Sigmoid colon (tissue), 7 donors: ENCODE measurements around the gene RCOR1. TPM values are rescaled to one million over a fixed set of nuclear protein-coding genes. Genes with fewer than 3 reads are reported as not detected.

Experiments
- DNase-seq: peaks from one replicate; pipeline ENCODE4 v3.0.0-alpha.2; 2019
- H3K27ac ChIP-seq, 4 donors: fragments of 200-600 bp; sonication (generic); one replicate each; pipeline ENCODE4 v1.5.1; 2016 to 2019; ENCODE audit warnings: mild to moderate bottlenecking in 1 of 4
- H3K27me3 ChIP-seq, 3 donors: fragments of 200-600 bp; sonication (generic); one replicate each; pipeline ENCODE4 v1.5.1; 2019; ENCODE audit warnings: mild to moderate bottlenecking in 1 of 3
- H3K36me3 ChIP-seq, 4 donors: fragments of 200-600 bp; sonication (generic); one replicate each; pipeline ENCODE4 v1.5.1; 2016 to 2019
- H3K4me1 ChIP-seq, 4 donors: fragments of 200-600 bp; sonication (generic); one replicate each; pipeline ENCODE4 v1.5.1; 2017 to 2019
- H3K4me3 ChIP-seq, 4 donors: fragments of 200-600 bp; sonication (generic); one replicate each; pipeline ENCODE4 v1.5.1; 2017 to 2019; ENCODE audit warnings: mild to moderate bottlenecking in 2 of 4, moderate library complexity in 1 of 4
- H3K9me3 ChIP-seq, 4 donors: fragments of 200-600 bp in 3 of 4; sonication (generic) in 3 of 4; one replicate each; pipeline versions ENCODE4 v1.5.1 to v1.6.1; 2013 to 2019
- CTCF ChIP-seq, 4 experiments: fragments of 450-650 bp in 3 of 4; fragments of 200-600 bp in 1 of 4; IDR thresholded peaks; one replicate each; pipeline ENCODE4 v1.5.1; 2016 to 2019; ENCODE audit warnings: antibody characterized with exemption in 4 of 4, mild to moderate bottlenecking in 3 of 4, moderate library complexity in 2 of 4
- EP300 ChIP-seq, 4 donors: sonication (generic); formaldehyde crosslinking; IDR thresholded peaks; one replicate each; pipeline ENCODE4 v1.6.1; 2017; ENCODE audit warnings: antibody characterized with exemption in 4 of 4
- POLR2A ChIP-seq, 2 donors: fragments of 450-650 bp; IDR thresholded peaks; one replicate each; pipeline ENCODE4 v1.6.1; 2016; ENCODE audit warnings: antibody characterized with exemption in 2 of 2, mild to moderate bottlenecking in 2 of 2, moderate library complexity in 2 of 2
- POLR2AphosphoS5 ChIP-seq, 4 donors: sonication (generic); formaldehyde crosslinking; IDR thresholded peaks; one replicate each; pipeline ENCODE4 v1.6.1; 2017; ENCODE audit warnings: antibody characterized with exemption in 4 of 4
- WGBS, 2 donors: extraction: QIAGEN DNeasy Blood & Tissue Kit; methylation state at CpG; one replicate each; pipeline ENCODE4 v1.1.7; 2013; 5-methylcytosine and 5-hydroxymethylcytosine counted together
- intact Hi-C: fragments of 100-400 bp; cut with DNase I; formaldehyde crosslinking; loops from one replicate; pipeline ENCODE4 v1.15.1; 2023
- polyA plus RNA-seq, 3 donors: library from polyadenylated mRNA; stranded (reverse); fragments of 200-250 nt; gene quantifications; one replicate each; pipeline ENCODE4 v1.2.3, GENCODE V29; 2013
- total RNA-seq, 4 donors: library from RNA; depleted of rRNA; stranded (reverse); fragments of >200 nt; gene quantifications; one replicate each; pipeline ENCODE4 v1.1.0, GENCODE V29; 2016
- donor health status: healthy with polysubstance abuse.
- donor health status: Bipolar disorder and iron deficiency.
- donor health status: healthy.

RCOR1 gene
- total and polyA plus RNA-seq, 7 donors: 7.2 to 12.5 (median 11.8) TPM

- H3K36me3 ChIP-seq: peaks cover 0 to 35% (median 0%) of the 10 kb centered on the region in 4 donors
- intact Hi-C loops: no loop called here
Observed at GRCh38 chr14:102734436-102734835, 142.0 kb downstream of the RCOR1 start.

GRCh38 chr14:102736956-102737355 lies 144.5 kb downstream of the RCOR1 start:
- H3K9me3 ChIP-seq: peaks cover 0 to 8% (median under 1%) of the 10 kb centered on the region in 4 donors
- no peaks in the 10 kb centered on the region for H3K27me3 ChIP-seq
- H3K4me1 ChIP-seq: no peaks in the 10 kb centered on the region
- 93 to 97% methylated on average over 3 of the region's 3 CpGs for WGBS, 2 donors
- TF ChIP-seq POLR2A (IDR thresholded peaks at IDR 0.05) (no peak), POLR2AphosphoS5 (IDR thresholded peaks at IDR 0.05) (no peak), CTCF (IDR thresholded peaks at IDR 0.05) (no peak), EP300 (IDR thresholded peaks at IDR 0.05) (no peak)
- intact Hi-C loops: no loop called here
- no peak overlapping the region for H3K4me3 ChIP-seq
- no peak for DNase-seq
- H3K27ac ChIP-seq: no peak overlapping the region
- peaks cover 0 to 14% (median 0%) of the 10 kb centered on the region in 4 donors for H3K36me3 ChIP-seq

More at GRCh38 chr14:102734436-102734835, 142.0 kb downstream of the RCOR1 start:
- Histone ChIP-seq H3K4me3 (no peak overlapping the region), H3K4me1 (no peaks in the 10 kb centered on the region), H3K9me3 (no peaks in the 10 kb centered on the region), H3K27ac (no peak overlapping the region), H3K27me3 (no peaks in the 10 kb centered on the region)
- 92 to 95% methylated on average over 12 of the region's 12 CpGs for WGBS, 2 donors
- TF ChIP-seq CTCF (IDR thresholded peaks at IDR 0.05) (no peak), EP300 (IDR thresholded peaks at IDR 0.05) (no peak), POLR2AphosphoS5 (IDR thresholded peaks at IDR 0.05) (no peak), POLR2A (IDR thresholded peaks at IDR 0.05) (no peak)
- DNase-seq: no peak

GRCh38 chr14:102737402-102738372 lies 145.2 kb downstream of the RCOR1 start:
- intact Hi-C loops: no loop called here
- Histone ChIP-seq H3K27me3 (no peaks in the 10 kb centered on the region), H3K36me3 (peaks cover 0 to 14% (median 0%) of the 10 kb centered on the region in 4 donors), H3K4me3 (no peak overlapping the region), H3K9me3 (peaks cover 0 to 8% (median 2%) of the 10 kb centered on the region in 4 donors), H3K4me1 (no peaks in the 10 kb centered on the region), H3K27ac (no peak overlapping the region)
- no peak for DNase-seq
- 95 to 96% methylated on average over 18 of the region's 18 CpGs for WGBS, 2 donors
- TF ChIP-seq POLR2A (IDR thresholded peaks at IDR 0.05) (no peak), EP300 (IDR thresholded peaks at IDR 0.05) (no peak), POLR2AphosphoS5 (IDR thresholded peaks at IDR 0.05) (no peak), CTCF (IDR thresholded peaks at IDR 0.05) (no peak)

- Histone ChIP-seq H3K4me3 (no peak overlapping the region), H3K4me1 (no peaks in the 10 kb centered on the region), H3K27me3 (no peaks in the 10 kb centered on the region), H3K36me3 (peaks cover 0 to 14% (median 0%) of the 10 kb centered on the region in 4 donors), H3K27ac (no peak overlapping the region), H3K9me3 (peaks cover 0 to 8% (median 2%) of the 10 kb centered on the region in 4 donors)
- intact Hi-C loops: no loop called here
- DNase-seq: no peak
- no peak for TF ChIP-seq POLR2AphosphoS5 (IDR thresholded peaks at IDR 0.05)
- no peak for TF ChIP-seq CTCF (IDR thresholded peaks at IDR 0.05)
- no peak for TF ChIP-seq EP300 (IDR thresholded peaks at IDR 0.05)
- TF ChIP-seq POLR2A (IDR thresholded peaks at IDR 0.05): no peak
- WGBS, 2 donors: 93% methylated on average over 11 of the region's 11 CpGs
Observed at GRCh38 chr14:102738373-102739189, 146.1 kb downstream of the RCOR1 start.
